ENCODE results near the gene BMP5.

The BMP5 gene

GRCh38 chr6:55835220-55835619 lies 40.2 kb downstream of the BMP5 start:
- no peak for DNase-seq (ENCODE audit: low spot score)
- in situ Hi-C loops (cut with MboI; ENCODE audit: low sequenced_read_pairs, unreplicated experiment): no loop called here
- no peak for TF ChIP-seq CTCF (IDR thresholded peaks at IDR 0.05; ENCODE audit: borderline replicate concordance, control extremely low read depth, extremely low read depth, insufficient read depth, missing control alignments)

- in situ Hi-C loops (cut with MboI; ENCODE audit: low sequenced_read_pairs, unreplicated experiment): no loop called here
- TF ChIP-seq CTCF (IDR thresholded peaks at IDR 0.05; ENCODE audit: borderline replicate concordance, control extremely low read depth, extremely low read depth, insufficient read depth, missing control alignments): no peak
- DNase-seq (ENCODE audit: low spot score): no peak
Observed at GRCh38 chr6:55833284-55833683, 42.1 kb downstream of the BMP5 start.

GRCh38 chr6:55827818-55828522 lies 47.4 kb downstream of the BMP5 start:
- in situ Hi-C loops (cut with MboI; ENCODE audit: low sequenced_read_pairs, unreplicated experiment): no loop called here
- TF ChIP-seq CTCF (IDR thresholded peaks at IDR 0.05; ENCODE audit: borderline replicate concordance, control extremely low read depth, extremely low read depth, insufficient read depth, missing control alignments): no peak
- no peak for DNase-seq (ENCODE audit: low spot score)

GRCh38 chr6:55826941-55827340 lies 48.4 kb downstream of the BMP5 start:
- in situ Hi-C loops (cut with MboI; ENCODE audit: low sequenced_read_pairs, unreplicated experiment): no loop called here
- TF ChIP-seq CTCF (IDR thresholded peaks at IDR 0.05; ENCODE audit: borderline replicate concordance, control extremely low read depth, extremely low read depth, insufficient read depth, missing control alignments): no peak
- DNase-seq (ENCODE audit: low spot score): no peak

- no peak for TF ChIP-seq CTCF (IDR thresholded peaks at IDR 0.05; ENCODE audit: borderline replicate concordance, control extremely low read depth, extremely low read depth, insufficient read depth, missing control alignments)
- in situ Hi-C loops (cut with MboI; ENCODE audit: low sequenced_read_pairs, unreplicated experiment): no loop called here
- no peak for DNase-seq (ENCODE audit: low spot score)
Observed at GRCh38 chr6:55825402-55826051, 49.9 kb downstream of the BMP5 start.

- no peak for TF ChIP-seq CTCF (IDR thresholded peaks at IDR 0.05; ENCODE audit: borderline replicate concordance, control extremely low read depth, extremely low read depth, insufficient read depth, missing control alignments)
- no peak for DNase-seq (ENCODE audit: low spot score)
- in situ Hi-C loops (cut with MboI; ENCODE audit: low sequenced_read_pairs, unreplicated experiment): no loop called here
Observed at GRCh38 chr6:55822815-55823214, 52.6 kb downstream of the BMP5 start.
